Measurements from ENCODE around the gene FOLR1.

The FOLR1 gene

DNA sequence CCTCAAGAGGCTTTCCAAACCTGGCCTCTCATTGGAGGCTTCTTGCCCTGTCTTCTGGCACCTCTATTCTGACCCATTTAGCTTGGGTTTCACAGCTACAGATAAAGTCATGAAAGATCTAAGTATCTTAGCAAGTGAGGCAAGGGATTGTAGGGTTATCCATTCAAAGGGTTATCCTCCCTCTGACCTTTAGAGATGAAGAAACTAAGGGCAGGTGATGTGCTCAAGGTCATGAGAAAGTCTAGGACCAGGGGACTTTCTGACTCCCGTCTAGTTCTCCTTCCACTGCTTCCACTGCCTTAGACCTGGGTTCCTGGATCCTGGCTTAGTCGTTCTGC is 44.8 kb downstream of the FOLR1 start:
- DNase-seq, result no peak

DNA sequence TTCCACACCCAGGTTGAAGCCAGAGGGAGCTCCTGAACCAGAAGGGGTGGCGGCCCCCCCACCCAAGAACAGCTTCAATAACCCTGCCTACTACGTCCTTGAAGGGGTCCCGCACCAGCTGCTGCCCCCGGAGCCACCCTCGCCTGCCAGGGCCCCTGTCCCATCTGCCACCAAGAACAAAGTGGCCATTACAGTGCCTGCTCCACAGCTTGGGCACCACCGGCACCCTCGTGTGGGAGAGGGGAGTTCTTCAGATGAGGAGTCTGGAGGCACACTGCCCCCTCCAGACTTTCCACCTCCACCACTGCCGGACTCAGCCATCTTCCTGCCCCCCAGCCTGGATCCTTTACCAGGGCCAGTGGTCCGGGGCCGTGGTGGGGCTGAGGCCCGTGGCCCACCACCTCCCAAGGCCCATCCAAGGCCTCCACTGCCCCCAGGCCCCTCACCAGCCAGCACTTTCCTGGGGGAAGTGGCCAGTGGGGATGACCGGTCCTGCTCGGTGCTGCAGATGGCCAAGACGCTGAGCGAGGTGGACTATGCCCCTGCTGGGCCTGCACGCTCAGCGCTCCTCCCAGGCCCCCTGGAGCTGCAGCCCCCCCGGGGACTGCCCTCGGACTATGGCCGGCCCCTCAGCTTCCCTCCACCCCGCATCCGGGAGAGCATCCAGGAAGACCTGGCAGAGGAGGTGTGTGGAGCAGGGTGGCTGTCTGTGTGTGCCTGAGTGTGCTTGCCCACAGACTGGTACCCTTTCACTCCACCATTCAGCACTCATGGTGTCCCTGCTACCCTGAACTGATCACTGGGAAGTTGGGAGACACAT is 45.4 kb downstream of the FOLR1 start:
- DNase-seq, result no peak

DNA sequence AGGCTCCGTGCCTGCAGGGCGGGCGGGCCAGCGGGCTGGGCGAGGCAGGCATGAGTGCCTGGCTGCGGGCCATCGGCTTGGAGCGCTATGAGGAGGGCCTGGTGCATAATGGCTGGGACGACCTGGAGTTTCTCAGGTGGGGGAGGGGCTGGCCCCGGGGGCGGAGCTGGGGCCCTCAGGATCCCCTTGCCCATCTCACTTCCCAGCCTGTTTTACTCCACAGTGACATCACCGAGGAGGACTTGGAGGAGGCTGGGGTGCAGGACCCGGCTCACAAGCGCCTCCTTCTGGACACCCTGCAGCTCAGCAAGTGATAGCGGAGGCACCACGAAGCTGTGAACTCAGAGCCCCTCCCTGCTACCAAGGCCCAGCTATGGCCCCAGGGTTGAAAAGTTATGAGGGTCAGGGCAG is 46.1 kb downstream of the FOLR1 start:
- DNase-seq, result peak; percentile 67

DNA sequence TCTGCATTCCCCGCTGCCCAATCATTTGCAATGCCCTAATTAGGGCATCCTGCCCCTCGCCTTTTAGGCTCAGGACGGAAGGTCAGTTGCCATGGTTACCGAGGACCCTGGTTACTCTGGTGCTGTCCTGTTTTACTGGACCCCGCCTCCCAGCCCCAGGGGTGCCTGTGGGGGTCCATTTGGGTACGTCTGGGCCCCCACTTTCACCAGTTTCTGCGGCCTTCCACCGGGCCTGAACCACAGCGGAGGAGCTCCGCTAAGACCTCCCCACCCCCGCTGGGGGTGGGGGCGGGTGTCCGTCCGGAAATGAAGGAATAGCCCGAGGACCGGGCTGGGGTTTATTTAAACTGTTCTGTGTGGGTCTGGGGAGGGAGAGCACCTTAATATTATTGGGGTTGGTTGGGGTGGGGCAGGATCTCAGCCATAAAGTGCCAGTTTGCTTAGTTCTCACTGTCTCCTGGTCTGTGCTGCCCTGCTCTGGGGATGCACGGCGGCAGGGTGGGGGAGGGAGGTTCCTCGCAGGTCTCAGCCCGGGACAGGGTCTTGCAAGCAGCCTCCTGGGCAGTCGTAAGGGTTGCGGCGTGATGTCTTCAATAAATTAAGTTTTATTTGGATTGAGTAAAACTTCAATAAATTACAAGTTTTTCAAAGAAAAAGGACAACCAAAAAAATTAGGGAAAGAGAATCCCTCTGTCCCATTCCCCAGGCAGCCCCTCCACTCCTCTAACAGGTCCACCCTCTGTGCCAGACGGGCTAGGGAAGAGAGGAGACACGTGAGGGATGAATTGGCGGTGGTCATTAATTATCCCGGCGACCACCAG is 46.8 kb downstream of the FOLR1 start:
- DNase-seq, result no peak

DNA sequence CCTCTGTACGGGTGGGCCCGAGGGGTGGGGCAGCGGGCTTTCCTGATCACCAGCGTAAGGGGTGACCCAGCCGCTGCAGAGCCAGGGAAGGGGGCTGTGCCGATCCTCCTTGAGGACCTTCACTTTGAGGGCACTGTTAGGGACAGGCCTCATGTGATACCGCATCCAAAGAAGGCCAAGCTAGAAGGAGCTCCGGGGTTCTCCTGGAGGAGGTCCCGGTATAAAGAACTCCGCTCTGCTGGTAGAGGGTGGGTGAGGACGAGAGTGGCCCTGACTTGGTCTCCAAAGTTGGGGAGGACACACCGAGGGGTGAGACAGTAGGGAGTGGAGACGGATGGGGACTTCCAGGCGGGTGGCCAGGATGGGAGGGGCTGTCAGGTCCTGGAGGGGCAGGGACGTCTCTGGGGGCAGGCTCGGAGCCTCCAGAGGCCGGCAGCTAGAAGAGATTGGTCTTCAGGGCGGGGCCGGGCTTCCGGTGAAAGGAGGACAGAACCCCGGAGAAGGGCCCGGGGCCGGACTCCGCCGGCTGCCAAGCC is 47.4 kb downstream of the FOLR1 start:
- peak; percentile 38 for DNase-seq

DNA sequence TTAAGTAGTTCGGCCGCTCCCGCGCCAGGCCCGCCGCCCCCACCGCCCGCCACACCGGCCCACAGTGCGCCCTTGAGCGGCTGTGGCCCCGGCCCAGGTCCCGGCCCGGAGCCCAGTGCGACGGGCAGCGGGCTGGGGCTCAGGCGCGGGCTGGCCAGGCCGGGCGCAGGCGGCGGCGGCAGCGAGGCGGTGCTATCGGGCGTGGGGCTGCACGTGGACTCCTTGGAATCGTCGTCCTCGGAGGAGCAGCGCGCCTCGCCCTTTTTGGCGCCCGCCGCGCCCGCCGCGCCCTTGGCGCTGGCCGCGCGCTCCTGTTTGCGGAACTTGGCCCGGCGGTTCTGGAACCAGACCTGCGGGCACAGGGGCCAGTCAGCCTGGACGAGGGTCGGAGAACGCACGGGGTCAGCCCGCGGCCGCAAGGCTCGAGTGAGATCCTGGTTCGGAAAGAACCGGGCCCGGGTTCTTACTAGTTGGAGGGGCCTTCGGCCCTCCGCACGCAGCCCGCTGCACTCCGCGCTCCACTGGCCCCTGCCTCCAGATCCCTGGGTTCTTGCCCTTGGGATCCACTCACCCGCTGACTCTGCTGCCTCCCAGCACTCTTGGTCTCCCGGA is 48.0 kb downstream of the FOLR1 start:
- DNase-seq, result peak; percentile 16

DNA sequence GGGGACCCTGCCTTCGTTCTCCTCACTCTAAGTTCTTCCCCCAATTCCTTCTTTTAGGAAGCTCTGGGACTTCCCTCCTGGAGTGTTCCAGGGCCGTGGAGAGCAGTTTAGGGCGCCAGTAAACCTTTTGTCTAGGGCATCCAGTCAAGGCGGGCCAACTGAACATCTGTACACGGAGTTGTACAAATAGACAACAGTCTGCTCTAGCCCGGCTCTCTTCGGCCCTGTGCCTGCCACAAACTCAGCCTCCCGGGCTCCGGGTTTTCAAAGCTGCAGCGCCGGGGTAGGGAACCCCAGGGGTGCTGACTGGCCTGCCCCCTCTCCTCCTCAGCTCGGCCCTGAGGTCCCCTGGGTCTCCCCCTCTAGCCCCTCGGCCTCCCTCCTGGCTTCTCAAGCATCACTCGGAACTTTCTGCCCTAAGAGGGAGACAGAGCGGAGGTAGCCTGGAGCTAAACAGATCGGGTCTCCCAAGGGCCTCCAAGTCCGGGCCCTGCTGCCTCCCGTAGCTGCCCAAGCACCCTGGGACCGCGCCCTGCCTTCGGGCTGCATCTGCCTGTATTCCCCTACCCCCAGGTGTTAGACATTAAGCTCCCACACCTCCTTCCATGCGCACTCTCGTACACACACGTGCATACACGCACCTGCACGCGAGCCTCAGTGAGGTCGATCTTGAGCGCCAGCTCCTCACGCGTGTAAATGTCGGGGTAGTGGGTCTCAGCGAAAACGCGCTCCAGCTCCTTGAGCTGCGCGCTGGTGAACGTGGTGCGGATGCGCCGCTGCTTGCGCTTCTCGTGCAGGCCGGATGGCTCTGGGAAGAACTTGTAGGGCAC is 48.7 kb downstream of the FOLR1 start:
- DNase-seq, result no peak

DNA sequence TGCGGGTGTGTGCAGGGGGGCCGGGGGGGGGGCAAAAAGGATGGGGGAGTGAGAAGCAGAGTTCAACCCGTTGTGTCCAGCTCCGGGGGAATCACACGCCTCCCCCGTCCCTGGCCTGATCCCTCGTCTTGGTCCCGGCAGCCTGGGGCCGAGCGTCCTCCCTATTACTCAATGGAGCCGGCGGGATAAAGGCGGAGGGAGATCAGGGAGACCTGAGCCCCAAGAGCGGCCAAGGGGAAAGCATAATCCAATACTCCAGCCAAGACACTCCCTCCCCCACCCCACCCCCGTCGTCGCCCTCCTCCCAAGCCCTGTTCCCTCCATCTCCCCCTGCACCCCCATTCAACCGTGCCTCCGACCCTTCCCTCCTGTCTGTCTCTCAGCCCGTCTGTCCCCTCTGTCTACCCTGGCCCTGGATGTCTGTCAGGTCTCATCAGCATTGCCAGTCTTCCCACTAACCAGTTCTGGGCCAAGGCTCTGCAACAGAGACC is 49.4 kb downstream of the FOLR1 start:
- DNase-seq, result no peak

DNA sequence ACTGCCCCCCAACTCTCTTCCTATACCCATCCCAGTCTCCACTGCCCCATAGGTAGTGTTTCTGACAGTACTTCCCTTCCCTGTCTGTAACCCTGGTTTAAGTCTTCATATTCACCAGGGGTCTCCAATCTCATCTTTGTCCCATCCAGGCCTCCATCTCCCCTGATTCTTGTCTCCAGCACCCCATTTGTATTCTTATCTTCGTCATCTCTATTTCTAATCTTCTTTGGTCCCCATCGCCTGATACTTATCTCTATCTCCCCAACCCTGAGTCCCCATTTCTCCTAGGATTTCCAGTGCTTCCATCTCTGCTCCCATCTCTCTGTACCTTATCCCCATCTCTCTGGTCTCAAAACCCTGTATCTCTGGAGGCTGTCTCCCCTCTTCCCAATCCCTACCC is 50.2 kb downstream of the FOLR1 start:
- no peak for DNase-seq

DNA sequence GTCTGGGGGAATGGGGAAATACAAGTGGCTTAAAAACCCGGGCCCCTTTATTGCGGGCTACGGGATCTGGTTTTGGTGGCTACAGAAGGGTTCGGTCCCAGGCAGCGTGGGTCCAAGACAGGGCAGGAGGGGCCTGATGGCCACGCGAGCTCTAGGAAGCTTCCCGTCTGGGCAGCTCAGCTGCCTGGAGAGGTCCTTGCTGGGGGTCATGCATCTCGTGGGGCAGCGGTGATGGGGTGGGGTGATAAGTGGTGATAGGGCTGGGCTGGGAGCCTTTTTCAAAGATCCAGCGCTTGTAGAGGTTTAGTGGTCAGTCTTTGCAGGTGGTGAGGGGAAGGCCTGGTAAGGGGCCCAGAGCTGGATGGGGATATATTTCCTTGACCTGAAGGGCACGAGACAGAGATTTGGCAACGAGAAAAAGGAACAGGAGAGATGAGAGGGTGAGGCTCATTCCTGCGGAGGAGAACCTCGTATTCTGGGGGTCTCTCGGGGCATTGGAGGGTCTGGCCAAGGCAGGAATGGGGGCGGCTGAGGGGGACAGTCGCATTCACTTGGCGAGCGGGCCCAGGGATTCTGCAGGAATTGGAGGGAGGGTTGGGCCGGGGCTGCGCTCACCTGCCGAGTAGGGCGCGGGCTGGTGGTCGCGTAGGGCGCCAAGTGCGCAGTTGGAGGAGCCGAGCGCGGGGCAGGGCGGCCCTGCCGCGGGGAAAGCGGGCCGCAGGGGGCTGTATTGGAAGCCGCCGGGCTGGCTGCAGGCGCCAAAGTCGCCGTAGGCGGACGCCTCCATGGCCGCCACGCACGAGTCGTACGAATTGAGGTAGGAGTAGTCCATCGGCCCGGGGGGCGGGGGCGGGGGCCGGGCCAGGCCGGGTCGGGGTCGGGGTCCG is 51.5 kb downstream of the FOLR1 start:
- DNase-seq, result no peak

DNA sequence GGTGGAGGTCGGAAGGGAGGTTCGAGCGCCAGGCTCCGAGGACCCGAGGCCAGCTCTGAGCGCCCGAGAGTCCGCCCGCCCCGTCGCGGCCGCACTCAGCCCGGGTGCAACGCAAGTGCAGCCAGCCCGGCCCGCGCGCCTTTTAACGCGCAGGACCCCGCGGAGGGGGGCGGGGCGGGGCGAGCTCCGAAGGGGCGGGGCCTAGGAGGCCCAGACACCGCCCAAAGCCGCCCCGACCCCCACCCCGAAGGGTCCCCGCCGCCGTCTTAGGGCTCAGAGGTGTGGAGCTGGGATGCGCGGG is 52.1 kb downstream of the FOLR1 start, which contains the start of gene PHOX2A:
PHOX2A (minus strand) TSS at position 117 of the 301 bp plus-strand sequence. CDS start 172 bp downstream, outside the sequence.
- DNase-seq, result no peak

DNA sequence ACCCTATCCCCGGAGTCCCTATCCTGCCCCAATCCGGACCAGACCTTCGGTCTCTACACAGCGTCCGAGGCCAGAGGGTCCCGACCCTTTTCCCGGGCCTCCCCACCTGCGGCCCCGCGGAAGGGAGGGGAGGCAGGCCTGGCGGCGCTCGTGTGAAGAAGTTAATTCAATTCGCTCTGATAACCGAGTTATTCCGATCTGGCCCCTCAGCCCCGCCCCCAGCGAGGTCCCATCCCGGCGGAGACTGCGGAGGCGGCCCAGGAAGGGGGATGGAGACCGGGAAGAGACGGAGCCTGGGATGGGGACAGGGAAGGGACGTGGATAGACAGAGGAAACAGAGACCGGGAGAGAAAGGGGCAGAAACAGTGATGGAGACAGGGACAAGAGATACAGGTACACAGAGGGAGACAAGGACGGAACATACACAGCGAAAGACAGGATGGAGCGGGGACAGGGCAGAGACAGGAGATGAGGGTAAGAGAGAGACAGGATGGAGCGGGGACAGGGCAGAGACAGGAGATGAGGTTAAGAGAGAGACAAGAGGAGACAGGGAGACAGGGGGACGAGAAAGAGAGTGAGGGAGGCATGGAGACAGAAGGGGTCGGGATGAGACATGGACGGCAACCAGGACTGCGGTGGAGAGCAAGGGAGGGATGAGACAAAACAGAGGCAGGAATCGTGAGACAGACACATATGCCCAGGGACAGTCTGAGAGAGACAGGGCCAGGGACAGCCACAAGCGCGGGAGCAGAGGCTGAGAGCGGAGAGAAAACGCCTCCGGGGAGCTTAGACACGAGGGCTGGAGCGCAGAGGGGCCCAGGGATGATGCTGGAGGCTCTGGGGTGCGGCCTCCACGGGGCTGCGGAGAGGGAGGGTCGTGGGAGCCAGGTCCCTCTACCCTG is 52.7 kb downstream of the FOLR1 start:
- DNase-seq, result no peak

DNA sequence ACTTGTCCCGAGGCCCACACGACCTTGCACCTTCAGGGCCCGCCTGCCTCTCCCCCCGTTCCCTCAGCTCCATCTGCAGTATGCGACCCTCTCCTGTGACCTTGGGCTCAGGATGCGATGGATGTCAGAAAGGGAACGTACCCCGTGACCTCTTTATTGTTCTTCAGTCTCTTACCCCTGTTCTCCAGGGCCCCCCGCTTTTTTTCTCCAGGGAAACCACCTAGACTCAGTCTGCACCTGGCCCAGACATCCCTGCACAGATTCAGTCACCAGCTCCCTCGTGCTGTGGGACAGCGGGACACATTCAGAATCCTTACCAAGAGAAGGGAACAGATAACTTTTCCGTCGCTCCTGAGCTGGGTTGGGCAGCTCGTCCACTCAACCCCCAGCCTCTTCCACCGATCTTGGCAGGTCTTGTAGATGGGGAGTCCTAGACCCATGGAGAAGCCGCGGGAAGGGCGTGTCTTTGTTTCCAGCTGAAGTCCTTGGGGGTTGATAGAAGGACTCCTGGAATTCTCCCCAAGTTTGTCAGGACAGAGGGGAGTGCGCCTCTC is 53.4 kb downstream of the FOLR1 start:
- no peak for DNase-seq

All from HCEC 1CT (cell line).